WTC11 (cell line): ENCODE results near the gene BRD1. TPM values are rescaled to one million over a fixed set of nuclear protein-coding genes. Genes with fewer than 3 reads are reported as not detected.

Source experiments
- ATAC-seq: fragments of 200-7000 bp; cut with Tn5 transposase; 2 replicates; pipeline ENCODE4 v1.10.0; 2021; ENCODE audit warnings: mild to moderate bottlenecking, moderate library complexity
- CTCF ChIA-PET: fragments of 300-600 bp; sonication (Branson Sonifier 250); formaldehyde crosslinking; loops from one replicate; lab custom pipeline; 2021; ENCODE audit warnings: antibody characterized with exemption; lab: Charles Lee
- POLR2A ChIA-PET: fragments of 350-600 bp; sonication (Branson Sonifier 250); formaldehyde crosslinking; loops from one replicate; lab custom pipeline; 2021; ENCODE audit warnings: antibody characterized with exemption; lab: Charles Lee
- DNase-seq: peaks from one replicate; pipeline ENCODE4 v3.0.0; 2021; ENCODE audit warnings: low spot score
- H3K27ac Mint-ChIP-seq: 2 replicates; pipeline ENCODE4 v1.8.0; 2021; ENCODE audit warnings: mixed read lengths
- H3K27me3 Mint-ChIP-seq: 2 replicates; pipeline ENCODE4 v1.8.0; 2021; ENCODE audit warnings: low read depth, mild to moderate bottlenecking, moderate library complexity, mixed read lengths
- H3K36me3 Mint-ChIP-seq: 2 replicates; pipeline ENCODE4 v1.8.0; 2021; ENCODE audit warnings: mixed read lengths
- H3K4me1 Mint-ChIP-seq: 2 replicates; pipeline ENCODE4 v1.8.0; 2022; ENCODE audit warnings: mixed read lengths
- H3K4me3 Mint-ChIP-seq: 2 replicates; pipeline ENCODE4 v1.8.0; 2021; ENCODE audit warnings: mild to moderate bottlenecking, moderate library complexity, mixed read lengths
- H3K9me3 Mint-ChIP-seq: 2 replicates; pipeline ENCODE4 v1.8.0; 2021; ENCODE audit warnings: mixed read lengths
- AFF4 ChIP-seq: sonication (generic); formaldehyde crosslinking; IDR thresholded peaks from 2 replicates; pipeline ENCODE4 v1.8.1; 2023; ENCODE audit warnings: mild to moderate bottlenecking, missing genetic modification reagents, borderline replicate concordance
- ATF2 ChIP-seq: sonication (generic); formaldehyde crosslinking; IDR thresholded peaks from 2 replicates; pipeline ENCODE4 v1.8.1; 2022; ENCODE audit warnings: low read depth, missing genetic modification reagents, borderline replicate concordance
- FOXJ3 ChIP-seq: sonication (generic); formaldehyde crosslinking; IDR thresholded peaks from 2 replicates; pipeline ENCODE4 v1.9.0; 2021; ENCODE audit warnings: missing genetic modification reagents, mild to moderate bottlenecking, borderline replicate concordance
- FOXP4 ChIP-seq: sonication (generic); formaldehyde crosslinking; IDR thresholded peaks from 2 replicates; pipeline ENCODE4 v1.8.0; 2022; ENCODE audit warnings: mild to moderate bottlenecking, missing genetic modification reagents
- IRF1 ChIP-seq: sonication (generic); formaldehyde crosslinking; IDR thresholded peaks from 2 replicates; pipeline ENCODE4 v1.8.0; 2023; ENCODE audit warnings: missing genetic modification reagents
- IRF2 ChIP-seq: sonication (generic); formaldehyde crosslinking; IDR thresholded peaks from 2 replicates; pipeline ENCODE4 v1.8.0; 2022; ENCODE audit warnings: low read depth, missing genetic modification reagents, borderline replicate concordance
- KAT7 ChIP-seq: sonication (generic); formaldehyde crosslinking; IDR thresholded peaks from 2 replicates; pipeline ENCODE4 v1.8.1; 2023; ENCODE audit warnings: missing genetic modification reagents, mild to moderate bottlenecking, borderline replicate concordance
- NFE2L1 ChIP-seq: sonication (generic); formaldehyde crosslinking; IDR thresholded peaks from 2 replicates; pipeline ENCODE4 v1.8.1; 2023; ENCODE audit warnings: missing genetic modification reagents
- SOX15 ChIP-seq: fragments of 250-450 bp; sonication (Bioruptor Pico); IDR thresholded peaks from 2 replicates; pipeline ENCODE4 v1.9.0; 2021; ENCODE audit warnings: mild to moderate bottlenecking
- ZMAT4 ChIP-seq: fragments of 250-450 bp; sonication (Bioruptor Pico); IDR thresholded peaks from 2 replicates; pipeline ENCODE4 v1.9.0; 2021; ENCODE audit warnings: mild to moderate bottlenecking
- ZNF219 ChIP-seq: sonication (generic); formaldehyde crosslinking; IDR thresholded peaks from 2 replicates; pipeline ENCODE4 v1.8.0; 2023; ENCODE audit warnings: missing genetic modification reagents, mild to moderate bottlenecking, borderline replicate concordance
- ZNF263 ChIP-seq: sonication (generic); formaldehyde crosslinking; IDR thresholded peaks from 2 replicates; pipeline ENCODE4 v1.8.1; 2022; ENCODE audit warnings: low read depth, mild to moderate bottlenecking, moderate library complexity, missing genetic modification reagents
- ZNF416 ChIP-seq: fragments of 250-450 bp; sonication (Bioruptor Pico); IDR thresholded peaks from 2 replicates; pipeline ENCODE4 v1.9.0; 2021; ENCODE audit warnings: mild to moderate bottlenecking, inconsistent platforms
- ZNF671 ChIP-seq: fragments of 250-450 bp; sonication (Bioruptor Pico); IDR thresholded peaks from 2 replicates; pipeline ENCODE4 v1.8.0; 2021; ENCODE audit warnings: mild to moderate bottlenecking
- total RNA-seq: library from RNA; stranded (reverse); gene quantifications from 3 replicates; pipeline ENCODE4 v1.2.3, GENCODE V29; 2021

The BRD1 gene
- total RNA-seq, 1 experiment from 2014 or later, result 36.6 TPM

GRCh38 chr22:49740242-49740641, 87.4 kb downstream of the BRD1 start (continued):
- TF ChIP-seq AFF4 (CRISPR knock-in tag) (no peak), SOX15 (no peak), ZMAT4 (CRISPR knock-in tag) (no peak)

GRCh38 chr22:49739138-49739537, 88.5 kb downstream of the BRD1 start:
- ChIA-PET CTCF (no interaction called here), POLR2A (no interaction called here)
- ATAC-seq (no peak), DNase-seq (no peak)
- Mint-ChIP-seq H3K9me3 (peaks cover 63% of the 10 kb centered on the region), H3K27ac (no peak overlapping the region), H3K27me3 (peaks cover 30% of the 10 kb centered on the region), H3K36me3 (peaks cover 24% of the 10 kb centered on the region), H3K4me1 (no peaks in the 10 kb centered on the region), H3K4me3 (no peak overlapping the region)
- no peak for TF ChIP-seq FOXP4 (CRISPR knock-in tag)
- no peak for TF ChIP-seq ZNF219 (CRISPR knock-in tag)
- TF ChIP-seq ZNF263 (CRISPR knock-in tag), result no peak
- no peak for TF ChIP-seq ZNF416

GRCh38 chr22:49738566-49738965, 89.1 kb downstream of the BRD1 start:
- Mint-ChIP-seq H3K9me3 (peaks cover 58% of the 10 kb centered on the region), H3K27me3 (peaks cover 27% of the 10 kb centered on the region)
- CTCF ChIA-PET, result no interaction called here

More at GRCh38 chr22:49738566-49738965, 89.1 kb downstream of the BRD1 start:
- ATAC-seq (no peak), DNase-seq (no peak)
- peaks cover 24% of the 10 kb centered on the region for H3K36me3 Mint-ChIP-seq
- POLR2A ChIA-PET, result no interaction called here
- H3K4me1 Mint-ChIP-seq, result no peaks in the 10 kb centered on the region
- no peak overlapping the region for H3K4me3 Mint-ChIP-seq
- no peak overlapping the region for H3K27ac Mint-ChIP-seq
- TF ChIP-seq IRF2 (CRISPR knock-in tag), result no peak
- no peak for TF ChIP-seq NFE2L1
- no peak for TF ChIP-seq ZNF671
- TF ChIP-seq KAT7 (CRISPR knock-in tag), result no peak
- no peak for TF ChIP-seq ATF2 (CRISPR knock-in tag)
- no peak for TF ChIP-seq FOXJ3 (CRISPR knock-in tag)
- TF ChIP-seq IRF1 (CRISPR knock-in tag), result no peak
